ENCODE data around the gene PDCD2L. TPM values are rescaled to one million over a fixed set of nuclear protein-coding genes. Genes with fewer than 3 reads are reported as not detected.
A peak's percentile ranks its signal among the peaks of the same experiment; 100 is the strongest.

Gene PDCD2L
- total and polyA plus RNA-seq, 4 donors = 7.5 to 11.8 (median 10.8) TPM

- H3K4me1 ChIP-seq (ENCODE audit: control insufficient read depth in 5 of 5, insufficient read depth in 5 of 5, low read length in 5 of 5) = peaks cover 0 to 16% (median 0%) of the 10 kb centered on the region in 5 donors
- H3K4me3 ChIP-seq = no peak overlapping the region
- WGBS, 2 donors = 72% methylated on average over 4 of the region's 4 CpGs
- DNase-seq = no peak
- no peak for ATAC-seq (ENCODE audit: insufficient read depth, low FRiP score)
- TF ChIP-seq CTCF (IDR thresholded peaks at IDR 0.05; ENCODE audit: control extremely low read depth, extremely low read depth) = no peak
- H3K9me3 ChIP-seq (ENCODE audit: control insufficient read depth in 4 of 4, insufficient read depth in 3 of 4, low read length in 3 of 4) = no peaks in the 10 kb centered on the region
- peaks cover 33 to 69% (median 41%) of the 10 kb centered on the region in 4 donors for H3K36me3 ChIP-seq (ENCODE audit: control insufficient read depth in 4 of 4, insufficient read depth in 4 of 4, low read length in 4 of 4)
- no peak overlapping the region for H3K9ac ChIP-seq (ENCODE audit: insufficient read depth in 1 of 2, low read length in 2 of 2)
- H3K27ac ChIP-seq (ENCODE audit: low read depth in 1 of 2, low read length in 1 of 2) = no peak overlapping the region
- no peaks in the 10 kb centered on the region for H3K27me3 ChIP-seq (ENCODE audit: control insufficient read depth in 3 of 3, insufficient read depth in 3 of 3, low read length in 2 of 3)
Measured at GRCh38 chr19:34457446-34457845, 53.2 kb downstream of the PDCD2L start.

- WGBS, 2 donors = 95 to 96% methylated on average over 5 of the region's 5 CpGs
- DNase-seq = no peak
Measured at GRCh38 chr19:34458677-34459076, 54.5 kb downstream of the PDCD2L start.

GRCh38 chr19:34459614-34460013 lies 55.4 kb downstream of the PDCD2L start:
- H3K4me3 ChIP-seq = no peak overlapping the region
- H3K9me3 ChIP-seq (ENCODE audit: control insufficient read depth in 4 of 4, insufficient read depth in 3 of 4, low read length in 3 of 4) = no peaks in the 10 kb centered on the region
- no peaks in the 10 kb centered on the region for H3K27me3 ChIP-seq (ENCODE audit: control insufficient read depth in 3 of 3, insufficient read depth in 3 of 3, low read length in 2 of 3)
- no peak overlapping the region for H3K9ac ChIP-seq (ENCODE audit: insufficient read depth in 1 of 2, low read length in 2 of 2)
- ATAC-seq (ENCODE audit: insufficient read depth, low FRiP score) = no peak
- H3K27ac ChIP-seq (ENCODE audit: low read depth in 1 of 2, low read length in 1 of 2) = no peak overlapping the region
- 74 to 88% methylated on average over 2 of the region's 2 CpGs for WGBS, 2 donors
- peak in 2 of 3 donors; percentile 41 to 64 for DNase-seq
- no peak for TF ChIP-seq CTCF (IDR thresholded peaks at IDR 0.05; ENCODE audit: control extremely low read depth, extremely low read depth)
- peaks cover 34 to 53% (median 42%) of the 10 kb centered on the region in 4 donors for H3K36me3 ChIP-seq (ENCODE audit: control insufficient read depth in 4 of 4, insufficient read depth in 4 of 4, low read length in 4 of 4)
- H3K4me1 ChIP-seq (ENCODE audit: control insufficient read depth in 5 of 5, insufficient read depth in 5 of 5, low read length in 5 of 5) = peaks cover 0 to 18% (median 0%) of the 10 kb centered on the region in 5 donors

More at GRCh38 chr19:34458677-34459076, 54.5 kb downstream of the PDCD2L start:
- no peak for TF ChIP-seq CTCF (IDR thresholded peaks at IDR 0.05; ENCODE audit: control extremely low read depth, extremely low read depth)
- Histone ChIP-seq H3K36me3 (ENCODE audit: control insufficient read depth in 4 of 4, insufficient read depth in 4 of 4, low read length in 4 of 4) (peaks cover 34 to 62% (median 43%) of the 10 kb centered on the region in 4 donors), H3K27me3 (ENCODE audit: control insufficient read depth in 3 of 3, insufficient read depth in 3 of 3, low read length in 2 of 3) (no peaks in the 10 kb centered on the region), H3K27ac (ENCODE audit: low read depth in 1 of 2, low read length in 1 of 2) (no peak overlapping the region), H3K9ac (ENCODE audit: insufficient read depth in 1 of 2, low read length in 2 of 2) (no peak overlapping the region), H3K9me3 (ENCODE audit: control insufficient read depth in 4 of 4, insufficient read depth in 3 of 4, low read length in 3 of 4) (no peaks in the 10 kb centered on the region), H3K4me3 (no peak overlapping the region), H3K4me1 (ENCODE audit: control insufficient read depth in 5 of 5, insufficient read depth in 5 of 5, low read length in 5 of 5) (peaks cover 0 to 18% (median 0%) of the 10 kb centered on the region in 5 donors)
- ATAC-seq (ENCODE audit: insufficient read depth, low FRiP score) = no peak
